SK-N-DZ (cell line): ENCODE measurements around the gene ACER3.
A peak's percentile ranks its signal among the peaks of the same experiment; 100 is the strongest.
"Not testable (repeated sequence)": the region's sequence is repeated elsewhere in the genome, so short reads cannot be mapped to it uniquely, and the experiment has no call there.

Experiments used
- DNase-seq: peaks from one replicate; pipeline ENCODE4 v3.0.0-alpha.2; 2015; ENCODE audit warnings: low spot score

The ACER3 gene

GRCh38 chr11:76836613-76837291 lies 24.0 kb upstream of the ACER3 start:
- no peak for DNase-seq

GRCh38 chr11:76837696-76838677 lies 22.7 kb upstream of the ACER3 start:
- DNase-seq, result no peak

GRCh38 chr11:76838678-76839068 lies 22.0 kb upstream of the ACER3 start:
- peak; percentile 70 for DNase-seq

DNA sequence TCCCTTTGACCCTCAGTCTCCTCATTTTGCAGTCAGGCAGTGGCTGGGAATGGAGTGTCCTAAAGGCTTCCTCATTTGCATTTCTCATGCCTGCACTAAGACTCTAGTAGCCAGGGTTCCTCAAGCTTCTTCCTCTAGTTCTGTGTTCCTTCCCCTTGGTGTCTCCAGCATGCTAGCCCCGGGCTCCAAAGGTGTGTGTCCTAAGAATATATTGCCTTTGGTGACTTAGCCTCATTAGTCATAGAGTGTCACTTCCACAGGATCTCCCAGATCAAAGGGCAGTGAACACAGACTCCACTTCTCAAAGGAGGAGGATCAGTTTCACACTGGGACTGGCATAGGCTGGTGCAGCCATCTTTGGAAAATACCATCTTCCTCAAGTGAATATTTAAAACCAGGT lies 21.4 kb upstream of the ACER3 start:
- DNase-seq, result no peak

- DNase-seq, result no peak
These were observed 18.7 kb upstream of the ACER3 start for GRCh38 chr11:76841923-76842452.

- DNase-seq, result no peak
These were observed 16.8 kb upstream of the ACER3 start for GRCh38 chr11:76843907-76844306.

GRCh38 chr11:76844511-76844910 lies 16.2 kb upstream of the ACER3 start:
- no peak for DNase-seq

DNA sequence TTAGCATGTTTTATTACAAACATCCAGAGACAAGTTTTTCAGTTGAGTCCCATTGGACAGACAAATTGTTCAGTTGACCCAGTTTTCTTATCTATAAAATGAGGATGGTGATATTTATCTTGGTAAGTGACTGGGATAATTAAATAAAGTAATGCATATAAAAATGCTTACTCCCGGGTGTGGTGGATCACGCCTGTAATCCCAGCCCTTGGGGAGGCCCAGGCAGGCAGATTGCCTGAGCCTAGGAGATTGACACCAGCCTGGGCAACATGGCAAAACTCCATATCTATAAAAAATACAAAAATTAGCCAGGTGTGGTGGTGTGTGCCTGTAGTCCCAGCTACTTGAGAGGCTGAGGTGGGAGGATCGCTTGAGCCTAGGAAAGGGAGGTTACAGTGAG lies 15.6 kb upstream of the ACER3 start:
- no peak for DNase-seq

DNA sequence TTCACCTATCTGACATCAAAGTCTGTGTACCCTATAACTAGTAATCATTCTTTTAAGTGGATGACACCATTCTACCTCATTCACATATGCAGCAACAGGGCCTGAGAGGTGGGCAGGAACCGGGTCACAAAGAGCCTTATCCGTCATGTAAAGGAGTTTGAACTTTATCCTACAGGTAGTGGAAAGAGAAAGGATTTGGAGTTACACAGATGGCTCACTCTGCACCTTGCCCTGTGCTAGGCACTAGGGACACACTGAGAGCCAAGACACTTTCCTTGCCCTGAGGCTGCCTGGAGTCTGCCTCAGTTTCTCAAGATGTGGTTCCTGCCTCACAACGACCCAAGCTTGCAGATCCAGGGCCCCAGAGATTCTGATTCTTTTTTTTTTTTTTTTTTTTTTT lies 14.3 kb upstream of the ACER3 start:
- no peak for DNase-seq

DNA sequence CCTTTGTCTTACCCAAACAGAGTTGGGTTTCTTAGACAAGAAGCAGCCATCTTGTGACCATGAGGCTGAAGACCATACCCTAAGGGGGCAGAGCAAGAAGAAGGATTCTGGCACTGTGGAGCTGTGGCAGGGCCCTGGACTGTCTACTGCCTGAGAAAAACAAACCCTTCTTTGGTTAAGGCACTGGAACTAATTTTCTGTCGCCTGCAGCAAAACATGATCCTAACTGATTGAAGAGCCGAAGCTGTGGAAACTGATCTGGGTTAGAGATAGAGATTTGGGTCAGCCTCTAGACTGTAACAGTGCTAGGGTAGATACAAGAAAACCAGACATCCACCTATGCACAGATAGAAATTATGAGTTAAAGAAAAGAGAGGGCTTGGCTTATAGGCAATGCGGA lies 11.3 kb upstream of the ACER3 start:
- peak; percentile 42 for DNase-seq

- DNase-seq, result no peak
These were observed 10.6 kb upstream of the ACER3 start for GRCh38 chr11:76850130-76850529.

DNA sequence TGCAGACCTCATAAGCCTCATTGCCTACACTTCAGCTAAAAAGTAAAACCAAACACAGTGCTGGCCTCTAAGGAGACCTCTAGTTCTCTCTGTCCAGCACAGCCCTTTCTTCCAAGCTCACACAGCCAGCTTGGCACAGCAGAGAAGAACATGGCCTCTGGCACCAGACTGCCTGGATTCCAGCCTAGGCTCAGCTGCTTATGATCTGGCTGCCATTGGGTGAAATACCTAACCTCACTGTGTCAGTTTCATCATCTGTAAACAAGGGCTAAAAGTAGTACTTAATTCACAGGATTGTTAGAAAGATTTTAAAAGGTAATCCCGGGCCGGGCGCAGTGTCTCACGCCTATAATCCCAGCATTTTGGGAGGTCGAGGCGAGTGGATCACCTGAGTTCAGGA lies 9.9 kb upstream of the ACER3 start:
- no peak for DNase-seq

DNA sequence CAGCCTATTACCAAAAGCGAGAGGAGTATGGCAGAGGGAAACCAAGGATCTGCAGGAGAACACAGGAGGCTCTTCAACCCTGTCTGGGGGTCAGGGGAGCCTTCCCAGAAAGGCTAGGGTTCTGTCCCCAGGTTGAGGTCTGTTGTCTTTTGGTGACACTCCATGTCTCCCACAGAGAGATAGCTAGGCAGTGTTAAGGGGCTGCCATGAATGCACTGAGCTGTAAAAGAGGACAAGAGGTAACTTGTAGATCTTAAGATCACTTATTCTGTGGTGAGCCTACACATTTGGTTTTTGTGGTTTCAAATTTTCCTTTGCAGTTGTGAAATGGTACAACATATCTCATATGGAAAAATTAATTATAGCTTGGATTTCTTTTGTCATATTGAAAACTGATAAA lies 6.0 kb upstream of the ACER3 start:
- DNase-seq, result no peak

DNA sequence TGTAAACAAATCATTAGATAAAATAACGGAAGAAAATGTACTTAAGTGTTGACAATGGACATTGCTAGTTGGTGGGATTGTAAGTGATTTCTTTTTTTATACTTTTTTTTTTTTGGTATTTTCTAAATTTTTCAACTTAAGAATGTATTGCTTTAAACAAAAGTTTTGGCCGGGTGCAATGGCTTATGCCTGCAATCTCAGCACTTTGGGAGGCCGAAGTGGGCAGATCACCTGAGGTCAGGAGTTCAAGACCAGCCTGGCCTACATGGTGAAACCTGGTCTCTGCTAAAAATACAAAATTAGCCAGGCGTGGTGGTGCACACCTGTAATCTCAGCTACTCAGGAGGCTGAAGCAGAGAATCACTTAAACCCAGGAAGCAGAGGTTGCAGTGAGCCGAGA lies 5.0 kb upstream of the ACER3 start:
- not testable (repeated sequence) for DNase-seq

DNA sequence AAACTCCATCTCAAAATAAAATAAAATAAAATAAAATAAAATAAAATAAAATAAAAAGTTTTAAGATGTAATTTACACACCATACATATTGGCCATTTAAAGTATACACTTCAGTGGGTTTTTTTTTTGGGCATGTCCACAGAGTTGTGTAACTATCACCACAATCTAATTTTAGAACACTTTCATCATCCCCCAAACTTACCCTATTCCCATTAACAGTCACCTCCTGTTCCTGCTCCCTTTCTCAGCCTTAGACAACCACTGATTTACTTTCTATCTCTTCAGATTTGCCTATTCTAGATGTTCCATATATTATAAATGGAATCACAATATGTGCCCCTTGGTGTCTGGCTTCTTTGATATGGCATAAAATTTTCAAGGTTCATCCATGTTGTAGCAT lies 4.6 kb upstream of the ACER3 start:
- DNase-seq, result no peak

DNA sequence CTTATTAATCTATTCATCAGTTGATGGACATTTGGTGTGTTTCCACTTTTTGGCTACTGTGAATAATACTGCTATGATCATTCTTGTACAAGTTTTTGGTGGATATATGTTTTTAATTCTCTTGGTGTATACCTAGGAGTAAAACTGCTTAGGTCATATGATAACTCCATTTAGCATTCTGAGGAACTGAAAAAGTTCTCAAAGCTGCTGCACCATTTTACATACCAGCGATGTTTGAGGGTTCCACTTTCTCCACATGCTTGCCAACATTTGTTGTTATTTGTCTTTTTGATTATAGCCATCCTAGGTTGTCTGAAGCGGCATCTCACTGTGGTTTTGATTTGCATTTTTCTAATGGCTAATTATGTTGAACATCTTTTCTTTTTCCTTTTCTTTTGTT lies 4.1 kb upstream of the ACER3 start:
- DNase-seq, result no peak

DNA sequence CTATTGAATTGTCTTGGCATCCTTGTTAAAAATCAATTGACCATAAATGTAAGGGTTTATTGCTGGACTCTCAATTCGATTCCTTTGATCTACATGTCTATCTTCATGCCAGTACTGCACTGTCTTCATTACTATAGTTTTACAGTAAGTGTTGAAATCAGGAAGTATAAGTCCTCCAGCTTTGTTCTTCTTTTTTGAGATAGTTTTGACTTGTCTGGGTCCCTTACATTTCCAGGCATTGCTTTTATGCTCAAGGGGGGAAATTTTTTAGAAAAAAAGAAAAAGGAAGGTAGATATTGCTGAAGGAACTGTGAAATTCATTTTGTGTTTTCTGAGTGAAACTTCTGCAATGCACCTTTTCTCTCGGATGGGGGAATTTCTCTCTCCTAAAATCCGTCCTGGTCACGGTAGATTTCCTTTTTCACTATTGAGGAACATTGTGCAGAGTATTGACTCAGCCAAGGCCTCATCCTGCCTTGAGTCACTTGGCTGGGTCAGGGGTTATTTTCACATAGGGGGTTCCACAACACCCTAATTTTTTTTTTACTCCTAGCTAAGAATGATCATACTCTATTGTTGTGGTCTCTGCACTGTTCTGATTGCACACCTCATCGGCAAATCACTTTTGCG lies 2.8 kb upstream of the ACER3 start:
- DNase-seq, result no peak

- DNase-seq, result no peak
These were observed 950 bp upstream of the ACER3 start for GRCh38 chr11:76859708-76860227.

DNA sequence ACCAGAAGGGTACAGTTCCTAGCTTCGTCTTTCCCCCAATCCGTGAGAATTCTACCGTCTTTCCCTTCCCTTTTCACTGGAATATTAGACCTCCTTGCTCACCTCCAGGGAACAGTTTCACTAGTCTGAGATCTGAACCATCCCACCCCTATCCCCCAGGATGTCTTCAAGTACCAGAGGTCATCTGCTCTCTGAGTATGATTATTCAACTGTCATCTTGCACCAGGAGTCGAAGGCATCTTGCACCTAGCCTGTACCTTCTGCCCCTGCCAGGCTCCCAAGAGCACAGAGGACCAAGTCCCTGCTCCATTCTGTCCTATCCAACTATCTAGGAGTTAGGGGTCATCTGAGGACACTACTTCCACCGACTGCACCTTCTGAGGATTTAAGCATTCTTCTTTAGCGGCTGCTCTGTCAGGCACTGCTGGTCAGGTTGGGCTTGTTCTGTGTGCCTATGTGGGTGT lies 804 bp downstream of the ACER3 start:
- DNase-seq, result peak; percentile 20

- not testable (repeated sequence) for DNase-seq
These were observed 2.1 kb downstream of the ACER3 start for GRCh38 chr11:76862794-76863193.

GRCh38 chr11:76863196-76863777 lies 2.6 kb downstream of the ACER3 start:
- no peak for DNase-seq
